ENCODE data around the gene CLIC3. TPM values are rescaled to one million over a fixed set of nuclear protein-coding genes. Genes with fewer than 3 reads are reported as not detected.

The CLIC3 gene
- total RNA-seq, 1 donor from 2014 or later: 0.39 TPM

DNA sequence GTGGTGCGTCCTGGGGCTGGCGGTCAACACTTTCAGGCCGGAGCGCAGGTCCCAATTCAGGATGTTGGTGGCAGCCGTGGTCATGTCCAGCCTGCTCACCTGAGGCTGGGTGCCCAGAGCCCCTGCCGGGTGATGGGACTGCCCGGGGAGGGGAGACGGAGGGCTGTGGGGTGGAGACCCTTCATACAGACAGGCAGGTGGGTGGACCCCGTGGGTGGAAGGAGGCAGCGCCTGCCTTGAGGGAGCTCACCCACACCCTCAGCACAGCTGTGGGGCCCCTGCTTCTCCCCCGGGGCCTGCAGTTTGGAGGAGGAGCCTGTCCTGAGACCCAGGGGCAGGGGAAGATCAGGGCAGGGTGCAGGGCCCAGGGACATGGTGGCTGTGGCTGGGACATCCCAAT is 26.0 kb downstream of the CLIC3 start:
- no peak for TF ChIP-seq CTCF (IDR thresholded peaks at IDR 0.05; ENCODE audit: insufficient read depth, low read depth, low read length)
- no peak for TF ChIP-seq EZH2 (IDR thresholded peaks at IDR 0.05; ENCODE audit: insufficient read depth, low read length)
- no peak overlapping the region for H3K27ac ChIP-seq (ENCODE audit: low read depth, low read length)
- peaks cover 4% of the 10 kb centered on the region for H3K4me1 ChIP-seq (ENCODE audit: insufficient read depth, low read length)
- no peak overlapping the region for H3K9ac ChIP-seq (ENCODE audit: low read length)
- Mint-ChIP-seq H3K4me1 (ENCODE audit: low read depth, unreplicated experiment) (no peaks in the 10 kb centered on the region), H3K27ac (ENCODE audit: unreplicated experiment) (no peak overlapping the region), H3K9me3 (ENCODE audit: unreplicated experiment) (no peaks in the 10 kb centered on the region), H3K4me3 (ENCODE audit: unreplicated experiment) (no peak overlapping the region), H3K36me3 (ENCODE audit: low read depth, unreplicated experiment) (no peaks in the 10 kb centered on the region), H3K27me3 (ENCODE audit: low read depth, unreplicated experiment) (peaks cover 8% of the 10 kb centered on the region)
- no peak for FAIRE-seq
- no peaks in the 10 kb centered on the region for H3K36me3 ChIP-seq (ENCODE audit: insufficient read depth, low read length)
- H3K4me2 ChIP-seq (ENCODE audit: low read length): no peak overlapping the region
- no peak for DNase-seq (ENCODE audit: low read depth)
- no peak overlapping the region for H3K4me3 ChIP-seq (ENCODE audit: insufficient read depth, low read depth, low read length)
- no peak overlapping the region for H2AFZ ChIP-seq (ENCODE audit: low read depth, low read length)
- no peaks in the 10 kb centered on the region for H3K79me2 ChIP-seq (ENCODE audit: insufficient read depth, low read length)
- no peaks in the 10 kb centered on the region for H3K9me3 ChIP-seq (ENCODE audit: insufficient read depth, low read depth, low read length)
- no peaks in the 10 kb centered on the region for H3K27me3 ChIP-seq (ENCODE audit: insufficient read depth, low read length)
- no peaks in the 10 kb centered on the region for H4K20me1 ChIP-seq (ENCODE audit: insufficient read depth, low read length)

DNA sequence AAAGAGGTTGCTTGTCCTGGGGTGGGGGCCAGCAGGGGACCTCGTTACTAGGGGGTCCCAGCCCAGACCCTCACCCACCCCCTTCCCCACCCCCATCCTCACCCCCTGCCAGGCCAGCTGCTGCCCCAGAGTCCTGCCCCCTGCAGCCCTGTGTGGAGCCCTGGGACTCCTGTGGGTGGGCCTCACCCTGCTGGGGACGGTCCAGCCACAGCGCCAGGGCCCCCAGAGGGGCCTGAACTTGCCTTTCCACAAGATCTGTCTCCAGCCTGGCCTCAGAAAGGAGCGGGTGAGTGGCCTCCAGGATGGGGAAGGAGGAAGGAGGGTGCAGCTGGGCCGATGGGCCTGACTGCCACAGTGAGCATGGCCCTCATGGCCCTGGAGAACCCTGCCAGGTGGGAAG is 26.6 kb downstream of the CLIC3 start:
- H3K9ac ChIP-seq (ENCODE audit: low read length): no peak overlapping the region
- no peak overlapping the region for H3K27ac Mint-ChIP-seq (ENCODE audit: unreplicated experiment)
- H3K4me3 ChIP-seq (ENCODE audit: insufficient read depth, low read depth, low read length): no peak overlapping the region
- peaks cover 4% of the 10 kb centered on the region for H3K4me1 ChIP-seq (ENCODE audit: insufficient read depth, low read length)
- H3K9me3 Mint-ChIP-seq (ENCODE audit: unreplicated experiment): no peaks in the 10 kb centered on the region
- no peaks in the 10 kb centered on the region for H3K27me3 ChIP-seq (ENCODE audit: insufficient read depth, low read length)
- FAIRE-seq: no peak
- H3K36me3 ChIP-seq (ENCODE audit: insufficient read depth, low read length): no peaks in the 10 kb centered on the region
- H2AFZ ChIP-seq (ENCODE audit: low read depth, low read length): no peak overlapping the region
- no peaks in the 10 kb centered on the region for H3K36me3 Mint-ChIP-seq (ENCODE audit: low read depth, unreplicated experiment)
- no peak overlapping the region for H3K4me3 Mint-ChIP-seq (ENCODE audit: unreplicated experiment)
- H3K79me2 ChIP-seq (ENCODE audit: insufficient read depth, low read length): no peaks in the 10 kb centered on the region
- no peaks in the 10 kb centered on the region for H3K9me3 ChIP-seq (ENCODE audit: insufficient read depth, low read depth, low read length)
- no peak overlapping the region for H3K27ac ChIP-seq (ENCODE audit: low read depth, low read length)
- no peak for DNase-seq (ENCODE audit: low read depth)
- H3K4me1 Mint-ChIP-seq (ENCODE audit: low read depth, unreplicated experiment): no peaks in the 10 kb centered on the region
- H3K4me2 ChIP-seq (ENCODE audit: low read length): no peak overlapping the region
- no peaks in the 10 kb centered on the region for H4K20me1 ChIP-seq (ENCODE audit: insufficient read depth, low read length)
- peaks cover 7% of the 10 kb centered on the region for H3K27me3 Mint-ChIP-seq (ENCODE audit: low read depth, unreplicated experiment)
- TF ChIP-seq CTCF (IDR thresholded peaks at IDR 0.05; ENCODE audit: insufficient read depth, low read depth, low read length): no peak
- no peak for TF ChIP-seq EZH2 (IDR thresholded peaks at IDR 0.05; ENCODE audit: insufficient read depth, low read length)

DNA sequence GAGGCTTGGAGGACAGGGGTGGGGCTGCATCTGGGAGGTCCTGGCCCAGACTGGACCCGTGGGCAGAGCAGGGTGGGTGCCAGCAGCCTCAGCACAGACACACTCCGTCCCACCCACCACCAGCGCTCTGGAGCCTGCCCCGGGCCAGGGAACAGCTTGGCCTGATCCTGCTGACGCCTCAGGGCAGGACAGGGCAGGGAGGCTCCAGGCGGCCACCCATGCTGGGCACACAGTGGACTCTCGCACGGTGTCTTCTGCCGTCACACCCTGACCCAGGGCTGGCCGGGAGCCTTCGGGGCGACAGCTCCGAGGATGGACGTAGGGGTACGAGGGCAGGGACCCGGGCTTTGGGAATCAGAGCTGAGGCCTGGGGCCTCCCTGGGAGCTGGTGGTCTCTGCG is 27.2 kb downstream of the CLIC3 start:
- TF ChIP-seq CTCF (IDR thresholded peaks at IDR 0.05; ENCODE audit: insufficient read depth, low read depth, low read length) (no peak), EZH2 (IDR thresholded peaks at IDR 0.05; ENCODE audit: insufficient read depth, low read length) (no peak)
- Histone ChIP-seq H2AFZ (ENCODE audit: low read depth, low read length) (no peak overlapping the region), H3K27ac (ENCODE audit: low read depth, low read length) (no peak overlapping the region), H3K9ac (ENCODE audit: low read length) (no peak overlapping the region), H3K9me3 (ENCODE audit: insufficient read depth, low read depth, low read length) (no peaks in the 10 kb centered on the region), H3K79me2 (ENCODE audit: insufficient read depth, low read length) (no peaks in the 10 kb centered on the region), H4K20me1 (ENCODE audit: insufficient read depth, low read length) (no peaks in the 10 kb centered on the region), H3K4me2 (ENCODE audit: low read length) (no peak overlapping the region), H3K4me1 (ENCODE audit: insufficient read depth, low read length) (peaks cover 4% of the 10 kb centered on the region), H3K36me3 (ENCODE audit: insufficient read depth, low read length) (no peaks in the 10 kb centered on the region), H3K4me3 (ENCODE audit: insufficient read depth, low read depth, low read length) (no peak overlapping the region), H3K27me3 (ENCODE audit: insufficient read depth, low read length) (no peaks in the 10 kb centered on the region)
- DNase-seq (ENCODE audit: low read depth) (no peak), FAIRE-seq (no peak)
- no peak overlapping the region for H3K27ac Mint-ChIP-seq (ENCODE audit: unreplicated experiment)
- H3K36me3 Mint-ChIP-seq (ENCODE audit: low read depth, unreplicated experiment): no peaks in the 10 kb centered on the region
- peaks cover 9% of the 10 kb centered on the region for H3K27me3 Mint-ChIP-seq (ENCODE audit: low read depth, unreplicated experiment)
- no peaks in the 10 kb centered on the region for H3K4me1 Mint-ChIP-seq (ENCODE audit: low read depth, unreplicated experiment)
- H3K9me3 Mint-ChIP-seq (ENCODE audit: unreplicated experiment): no peaks in the 10 kb centered on the region
- no peak overlapping the region for H3K4me3 Mint-ChIP-seq (ENCODE audit: unreplicated experiment)
